Duodenal mucosa (tissue), 2 donors: ENCODE measurements around the gene RBMY1F.
"Not testable (repeated sequence)": the region's sequence is repeated elsewhere in the genome, so short reads cannot be mapped to it uniquely, and the experiment has no call there.

Experiments
- H3K27ac ChIP-seq: one replicate; pipeline ENCODE4 v1.7.0; 2013; ENCODE audit warnings: low read depth, low read length
- H3K27me3 ChIP-seq, 2 donors: one replicate each; pipeline ENCODE4 v1.7.0; 2013; ENCODE audit warnings: low read length in 2 of 2, control low read depth in 1 of 2; ENCODE audit not compliant: insufficient read depth in 2 of 2, control insufficient read depth in 1 of 2
- H3K36me3 ChIP-seq, 2 donors: one replicate each; pipeline ENCODE4 v1.7.0; 2013; ENCODE audit warnings: low read length in 2 of 2, control low read depth in 1 of 2; ENCODE audit not compliant: insufficient read depth in 2 of 2, control insufficient read depth in 1 of 2
- H3K4me1 ChIP-seq, 2 donors: one replicate each; pipeline ENCODE4 v1.7.0; 2013; ENCODE audit warnings: low read length in 2 of 2, control low read depth in 1 of 2; ENCODE audit not compliant: insufficient read depth in 2 of 2, control insufficient read depth in 1 of 2
- H3K4me3 ChIP-seq, 2 donors: one replicate each; pipeline ENCODE4 v1.7.0; 2013; ENCODE audit warnings: low read length in 2 of 2, low read depth in 1 of 2
- H3K9ac ChIP-seq, 2 donors: one replicate each; pipeline ENCODE4 v1.7.0; 2013; ENCODE audit warnings: low read length in 2 of 2, low read depth in 1 of 2
- H3K9me3 ChIP-seq, 2 donors: one replicate each; pipeline ENCODE4 v1.7.0; 2013; ENCODE audit warnings: low read length in 2 of 2, control low read depth in 1 of 2; ENCODE audit not compliant: control insufficient read depth in 1 of 2

RBMY1F gene

DNA sequence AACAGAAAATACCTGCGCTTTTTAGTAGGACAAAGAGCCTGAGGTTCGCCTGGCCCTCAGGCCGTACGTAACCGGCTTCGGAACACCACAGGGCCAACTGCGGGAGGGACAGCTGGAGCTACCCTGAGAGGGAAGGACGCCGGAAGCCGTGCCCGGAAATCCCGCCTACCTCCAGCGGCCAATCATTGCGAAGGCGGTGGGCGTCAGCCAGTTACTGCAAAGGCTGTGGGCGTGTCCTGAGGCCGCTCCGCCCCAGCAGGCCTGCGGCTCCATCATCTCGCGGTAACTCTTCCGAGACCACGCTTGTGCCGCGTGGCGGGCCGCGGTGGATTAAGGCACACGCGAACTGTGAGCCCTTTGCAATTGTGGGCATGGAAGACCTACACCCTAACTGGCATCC, at the start of gene RBMY1F:
Gene RBMY1F, minus strand, starts transcription at position 101 of the 400 bp plus-strand sequence. CDS start 1,954 bp downstream, outside the sequence.
- H3K9me3 ChIP-seq, H3K4me1 ChIP-seq, H3K27ac ChIP-seq, H3K27me3 ChIP-seq, H3K36me3 ChIP-seq, H3K9ac ChIP-seq, H3K4me3 ChIP-seq: not testable (repeated sequence)

DNA sequence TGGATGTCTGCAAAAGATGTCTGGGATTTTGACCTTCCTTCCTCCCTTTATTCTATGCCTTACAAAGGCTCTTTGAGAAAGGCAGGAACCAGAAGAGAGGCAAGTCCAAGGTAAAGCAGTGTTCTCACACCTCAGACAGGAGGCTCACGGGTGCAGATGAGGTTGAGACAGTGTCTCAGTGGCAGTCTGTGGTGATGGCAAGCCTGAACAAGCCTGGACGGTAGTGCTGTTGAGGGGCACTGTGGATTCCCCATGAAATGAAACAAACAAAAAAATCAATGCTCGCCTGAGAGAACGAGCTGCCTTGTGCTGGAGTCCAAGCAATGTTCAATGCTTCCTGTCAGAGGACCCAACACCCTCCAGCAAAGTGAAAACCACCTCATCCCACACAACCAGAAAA, 31.6 kb downstream of the RBMY1F start:
- H3K4me3 ChIP-seq, H3K9me3 ChIP-seq, H3K27me3 ChIP-seq, H3K4me1 ChIP-seq, H3K9ac ChIP-seq, H3K27ac ChIP-seq, H3K36me3 ChIP-seq: not testable (repeated sequence)

DNA sequence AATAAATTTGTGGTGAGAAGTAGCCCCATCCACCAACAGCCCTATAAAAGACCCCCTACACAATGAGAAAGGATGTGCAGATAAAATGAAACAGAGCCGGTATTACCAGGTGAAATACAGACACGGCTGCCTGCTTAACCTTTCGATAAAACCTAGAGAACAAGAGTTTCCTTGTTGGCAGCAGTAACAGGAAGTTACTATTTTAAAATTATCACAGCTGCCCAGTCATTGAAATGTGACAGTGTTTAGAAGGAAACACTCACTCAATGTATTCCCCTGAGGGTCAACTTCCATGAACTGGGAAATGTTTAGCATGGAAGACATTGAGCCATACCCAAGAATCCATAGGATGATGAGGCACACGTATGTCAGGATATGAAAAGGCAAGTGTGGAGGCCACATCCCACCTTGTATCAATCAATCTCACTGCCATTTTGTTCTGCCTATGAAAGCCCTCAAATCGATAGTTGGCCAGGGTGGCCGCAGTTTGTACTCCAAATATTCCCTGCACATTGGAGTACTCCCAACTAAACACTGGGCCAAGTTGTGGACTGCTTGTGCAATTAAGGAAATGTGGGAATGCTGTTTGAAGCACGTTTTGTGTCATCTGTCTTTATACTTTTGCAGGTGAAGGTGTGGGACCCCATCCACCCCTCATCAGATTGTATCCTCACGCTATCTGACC, 41.6 kb downstream of the RBMY1F start:
- H3K4me3 ChIP-seq, H3K27me3 ChIP-seq, H3K36me3 ChIP-seq, H3K4me1 ChIP-seq, H3K9ac ChIP-seq, H3K27ac ChIP-seq, H3K9me3 ChIP-seq: not testable (repeated sequence)

DNA sequence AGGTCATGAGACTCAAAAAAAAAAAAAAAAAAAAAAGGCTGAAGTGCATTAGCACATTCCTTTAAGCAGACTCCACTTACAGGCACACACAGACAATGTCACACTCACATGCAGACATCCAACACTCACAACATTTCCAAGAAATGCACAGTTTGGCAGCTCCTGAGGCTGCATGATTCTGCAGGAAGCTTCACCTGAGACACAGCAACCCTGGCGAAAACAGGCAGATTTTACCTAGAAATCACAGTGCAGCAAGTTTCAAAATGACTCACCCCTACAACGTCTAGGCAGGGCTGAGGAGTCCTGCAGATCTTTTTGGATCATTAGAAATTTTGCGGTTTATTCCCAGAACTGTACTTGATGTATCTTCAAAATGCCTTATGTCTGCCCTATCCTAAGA, 48.0 kb downstream of the RBMY1F start:
- H3K27me3 ChIP-seq, H3K9me3 ChIP-seq, H3K4me3 ChIP-seq, H3K36me3 ChIP-seq, H3K9ac ChIP-seq, H3K4me1 ChIP-seq, H3K27ac ChIP-seq: not testable (repeated sequence)

DNA sequence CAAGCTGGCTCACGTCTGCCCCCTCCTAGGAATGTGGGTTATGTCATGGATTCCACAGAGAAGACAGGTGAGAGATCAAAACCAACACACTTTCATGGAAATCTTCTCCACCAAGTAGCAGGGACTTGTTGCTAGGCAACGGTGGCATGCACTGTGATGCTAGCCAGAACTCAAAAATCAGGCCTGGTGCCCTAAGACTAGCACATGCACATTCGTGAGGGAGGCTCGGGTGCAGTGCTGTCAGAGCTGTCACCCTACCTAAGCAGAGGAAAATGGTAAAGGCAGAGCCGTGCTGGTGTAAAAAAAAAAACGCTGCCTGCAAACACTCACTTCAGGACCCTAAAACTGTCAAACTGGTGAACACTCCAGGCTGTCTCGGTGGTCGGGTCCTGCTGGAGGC, 52.2 kb downstream of the RBMY1F start:
- H3K9ac ChIP-seq, H3K27me3 ChIP-seq, H3K9me3 ChIP-seq, H3K4me1 ChIP-seq, H3K27ac ChIP-seq, H3K4me3 ChIP-seq, H3K36me3 ChIP-seq: not testable (repeated sequence)
